Tibial nerve (tissue), 4 donors: ENCODE results near the gene CASZ1. TPM values are rescaled to one million over a fixed set of nuclear protein-coding genes. Genes with fewer than 3 reads are reported as not detected.
A peak's percentile ranks its signal among the peaks of the same experiment; 100 is the strongest.

Experiments used
- DNase-seq, 2 donors: peaks; one replicate each; pipeline ENCODE4 v3.0.0-alpha.2; 2019; ENCODE audit warnings: low spot score in 2 of 2
- H3K27ac ChIP-seq, 4 donors: fragments of 200-600 bp; sonication (generic) in 3 of 4; one replicate each; pipeline ENCODE4 v1.5.1; 2017 to 2019; ENCODE audit warnings: mild to moderate bottlenecking in 1 of 4
- H3K27me3 ChIP-seq, 2 donors: fragments of 200-600 bp; sonication (generic) in 1 of 2; one replicate each; pipeline versions ENCODE4 v1.5.1 to v1.6.0; 2017 to 2019
- H3K36me3 ChIP-seq, 3 donors: fragments of 200-600 bp; sonication (generic); one replicate each; pipeline ENCODE4 v1.5.1; 2018 to 2019
- H3K4me1 ChIP-seq, 4 donors: fragments of 200-600 bp; sonication (generic) in 3 of 4; one replicate each; pipeline ENCODE4 v1.5.1; 2017 to 2019
- H3K4me3 ChIP-seq, 4 donors: fragments of 200-600 bp; sonication (generic) in 3 of 4; one replicate each; pipeline ENCODE4 v1.5.1; 2017 to 2019; ENCODE audit warnings: mild to moderate bottlenecking in 1 of 4, moderate library complexity in 1 of 4
- H3K9me3 ChIP-seq, 4 donors: fragments of 200-600 bp; sonication (generic) in 3 of 4; one replicate each; pipeline ENCODE4 v1.5.1; 2017 to 2019
- CTCF ChIP-seq, 5 experiments: fragments of 200-600 bp in 3 of 5; fragments of 450-650 bp in 2 of 5; sonication (generic) in 3 of 5; IDR thresholded peaks; one replicate each; pipeline ENCODE4 v1.5.1; 2016 to 2019; ENCODE audit warnings: antibody characterized with exemption in 5 of 5, mild to moderate bottlenecking in 3 of 5, moderate library complexity in 2 of 5
- EP300 ChIP-seq, 2 donors: sonication (generic); formaldehyde crosslinking; IDR thresholded peaks; one replicate each; pipeline ENCODE4 v1.6.1; 2017; ENCODE audit warnings: antibody characterized with exemption in 2 of 2, mild to moderate bottlenecking in 1 of 2
- POLR2A ChIP-seq, 2 donors: fragments of 450-650 bp; IDR thresholded peaks; one replicate each; pipeline ENCODE4 v1.6.1; 2017; ENCODE audit warnings: antibody characterized with exemption in 2 of 2, mild to moderate bottlenecking in 2 of 2, moderate library complexity in 2 of 2
- WGBS, 2 donors: methylation state at CpG; one replicate each; pipeline ENCODE4 v1.1.5; 2018; 5-methylcytosine and 5-hydroxymethylcytosine counted together
- total RNA-seq, 4 donors: library from RNA; depleted of rRNA; stranded (reverse); fragments of >200 nt; gene quantifications; one replicate each; pipeline ENCODE4 v1.1.0, GENCODE V29; 2016

CASZ1 gene
- total RNA-seq, 4 donors from 2014 or later, result 1.7 to 7.5 (median 5.1) TPM

GRCh38 chr1:10640843-10641553, 155.4 kb downstream of the CASZ1 start:
- no peak for DNase-seq
- 81 to 86% methylated on average over 15 to 16 of the region's 16 CpGs for WGBS, 2 donors
- H3K36me3 ChIP-seq, result no peaks in the 10 kb centered on the region
- no peak overlapping the region for H3K4me3 ChIP-seq
- TF ChIP-seq EP300 (IDR thresholded peaks at IDR 0.05), result no peak
- TF ChIP-seq POLR2A (IDR thresholded peaks at IDR 0.05), result no peak
- no peak for TF ChIP-seq CTCF (IDR thresholded peaks at IDR 0.05)
- H3K27me3 ChIP-seq, result peaks cover 0 to 37% of the 10 kb centered on the region in 2 donors
- H3K4me1 ChIP-seq, result peaks cover 0 to 26% (median 6%) of the 10 kb centered on the region in 4 donors
- H3K9me3 ChIP-seq, result no peaks in the 10 kb centered on the region
- H3K27ac ChIP-seq, result no peak overlapping the region

GRCh38 chr1:10639775-10640578, 156.5 kb downstream of the CASZ1 start:
- no peak overlapping the region for H3K27ac ChIP-seq
- H3K4me3 ChIP-seq, result peak overlapping the region in 1 of 4 donors; percentile 56
- no peaks in the 10 kb centered on the region for H3K36me3 ChIP-seq
- DNase-seq, result no peak
- WGBS, 2 donors, result 66 to 84% methylated on average over 16 to 35 of the region's 45 CpGs
- no peaks in the 10 kb centered on the region for H3K9me3 ChIP-seq
- no peak for TF ChIP-seq POLR2A (IDR thresholded peaks at IDR 0.05)
- TF ChIP-seq CTCF (IDR thresholded peaks at IDR 0.05), result no peak
- TF ChIP-seq EP300 (IDR thresholded peaks at IDR 0.05), result no peak
- peaks cover 0 to 36% (median 10%) of the 10 kb centered on the region in 4 donors for H3K4me1 ChIP-seq
- peaks cover 0 to 38% of the 10 kb centered on the region in 2 donors for H3K27me3 ChIP-seq

- Histone ChIP-seq H3K27ac (no peak overlapping the region), H3K36me3 (no peaks in the 10 kb centered on the region)
Measured at GRCh38 chr1:10639011-10639774, 157.3 kb downstream of the CASZ1 start.

GRCh38 chr1:10638559-10639005, 157.9 kb downstream of the CASZ1 start:
- Histone ChIP-seq H3K9me3 (no peaks in the 10 kb centered on the region), H3K4me3 (peak overlapping the region; percentile 17 to 56 (median 31)), H3K4me1 (peaks cover 0 to 47% (median 12%) of the 10 kb centered on the region in 4 donors), H3K27me3 (peaks cover 0 to 38% of the 10 kb centered on the region in 2 donors), H3K27ac (peak overlapping the region in 2 of 4 donors; percentile 44 to 76), H3K36me3 (no peaks in the 10 kb centered on the region)
- TF ChIP-seq POLR2A (IDR thresholded peaks at IDR 0.05) (no peak), CTCF (IDR thresholded peaks at IDR 0.05) (no peak), EP300 (IDR thresholded peaks at IDR 0.05) (no peak)
- DNase-seq, result no peak
- WGBS, 2 donors, result 8 to 16% methylated on average over 34 to 35 of the region's 57 CpGs

More at GRCh38 chr1:10639011-10639774, 157.3 kb downstream of the CASZ1 start:
- 43 to 76% methylated on average over 25 to 67 of the region's 108 CpGs for WGBS, 2 donors
- H3K4me1 ChIP-seq, result peaks cover 0 to 44% (median 12%) of the 10 kb centered on the region in 4 donors
- no peaks in the 10 kb centered on the region for H3K9me3 ChIP-seq
- TF ChIP-seq POLR2A (IDR thresholded peaks at IDR 0.05) (no peak), EP300 (IDR thresholded peaks at IDR 0.05) (no peak), CTCF (IDR thresholded peaks at IDR 0.05) (no peak)
- H3K27me3 ChIP-seq, result peaks cover 0 to 38% of the 10 kb centered on the region in 2 donors
- DNase-seq, result no peak
- peak overlapping the region in 1 of 4 donors; percentile 56 for H3K4me3 ChIP-seq
